ENCODE results near the gene RPL10.
"Not testable (repeated sequence)": the region's sequence is repeated elsewhere in the genome, so short reads cannot be mapped to it uniquely, and the experiment has no call there.

GRCh38 chrX:154396363-154396762 is 1.8 kb upstream of the RPL10 start:
- not testable (repeated sequence) for TF ChIP-seq CTCF, POLR2A (IDR thresholded peaks at IDR 0.05)

Data from thyroid gland (tissue), 4 donors.